Panc1 (cell line): ENCODE results near the gene MCM5. TPM values are rescaled to one million over a fixed set of nuclear protein-coding genes. Genes with fewer than 3 reads are reported as not detected.

ENCODE experiments used
- total RNA-seq: library from RNA; stranded (reverse); gene quantifications from one replicate; pipeline ENCODE4 v1.2.1, GENCODE V29; 2021; ENCODE audit not compliant: unreplicated experiment

MCM5 gene
- total RNA-seq, 1 experiment from 2014 or later = 122 TPM

Other genes with a start within 250 kb of the MCM5 start
- 23.7 TPM for gene HMGXB4, start 142.6 kb upstream of the MCM5 start, total RNA-seq
- 32.7 TPM for gene TOM1, start 100.2 kb upstream of the MCM5 start, total RNA-seq
- 105 TPM for gene HMOX1, start 19.0 kb upstream of the MCM5 start, total RNA-seq
- gene RASD2, start 140.7 kb downstream of the MCM5 start, total RNA-seq = 26.7 TPM
- gene MB, start 217.2 kb downstream of the MCM5 start, total RNA-seq = 17.3 TPM
- gene APOL6, start 248.3 kb downstream of the MCM5 start, total RNA-seq = 16.4 TPM